GM12865 (cell line): Measurements from ENCODE around the gene CEACAM4.

Experiments
- DNase-seq: peaks from one replicate; pipeline ENCODE4 v3.0.0; 2010; ENCODE audit warnings: low read depth
- H3K4me3 ChIP-seq: 2 replicates; pipeline ENCODE4 v1.5.1; 2011; ENCODE audit warnings: mild to moderate bottlenecking, low read depth, low read length, control low read depth
- CTCF ChIP-seq: IDR thresholded peaks from 2 replicates; pipeline ENCODE4 v1.5.1; 2011; ENCODE audit warnings: low read length, control low read depth, low read depth, inconsistent platforms; ENCODE audit not compliant: insufficient read depth; ENCODE audit errors: missing control alignments

CEACAM4 gene

GRCh38 chr19:41652250-41652649 lies 25.4 kb upstream of the CEACAM4 start:
- H3K4me3 ChIP-seq = no peak overlapping the region
- no peak for DNase-seq
- no peak for TF ChIP-seq CTCF

GRCh38 chr19:41649827-41650226 lies 23.0 kb upstream of the CEACAM4 start:
- no peak for DNase-seq
- no peak for TF ChIP-seq CTCF

GRCh38 chr19:41646589-41647204 lies 19.8 kb upstream of the CEACAM4 start:
- H3K4me3 ChIP-seq = no peak overlapping the region
- peak; percentile 12 for DNase-seq
- TF ChIP-seq CTCF = peak; percentile 44

More at GRCh38 chr19:41649827-41650226, 23.0 kb upstream of the CEACAM4 start:
- no peak overlapping the region for H3K4me3 ChIP-seq

GRCh38 chr19:41641879-41642485 lies 15.1 kb upstream of the CEACAM4 start:
- no peak overlapping the region for H3K4me3 ChIP-seq
- TF ChIP-seq CTCF = peak; percentile 92
- DNase-seq = peak; percentile 68

- no peak overlapping the region for H3K4me3 ChIP-seq
- DNase-seq = no peak
- no peak for TF ChIP-seq CTCF
Observed at GRCh38 chr19:41638641-41639081, 11.8 kb upstream of the CEACAM4 start.

- no peak for TF ChIP-seq CTCF
- H3K4me3 ChIP-seq = no peak overlapping the region
- no peak for DNase-seq
Observed at GRCh38 chr19:41637484-41637883, 10.6 kb upstream of the CEACAM4 start.

GRCh38 chr19:41627966-41628675 lies 1.2 kb upstream of the CEACAM4 start:
- no peak overlapping the region for H3K4me3 ChIP-seq
- no peak for DNase-seq
- TF ChIP-seq CTCF = no peak
